Upper lobe of left lung (tissue), 6 donors: ENCODE measurements around the gene PSIP1. TPM values are rescaled to one million over a fixed set of nuclear protein-coding genes. Genes with fewer than 3 reads are reported as not detected.
A peak's percentile ranks its signal among the peaks of the same experiment; 100 is the strongest.
"Not testable (repeated sequence)": the region's sequence is repeated elsewhere in the genome, so short reads cannot be mapped to it uniquely, and the experiment has no call there.

Experiments used
- ATAC-seq, 2 donors: fragments of 200-7000 bp; cut with Tn5 transposase; one replicate each; pipeline ENCODE4 v1.9.1; 2022; ENCODE audit warnings: mild to moderate bottlenecking in 2 of 2, moderate library complexity in 2 of 2; ENCODE audit not compliant: low FRiP score in 2 of 2
- DNase-seq, 2 donors: peaks; one replicate each; pipeline ENCODE4 v3.0.0-alpha.2; 2019 to 2020
- H3K27ac ChIP-seq, 4 donors: fragments of 200-600 bp; sonication (generic); one replicate each; pipeline ENCODE4 v1.5.1; 2016 to 2019
- H3K27me3 ChIP-seq, 4 donors: fragments of 200-600 bp; sonication (generic); one replicate each; pipeline ENCODE4 v1.5.1; 2017 to 2019
- H3K36me3 ChIP-seq, 4 donors: fragments of 200-600 bp; sonication (generic); one replicate each; pipeline ENCODE4 v1.5.1; 2016 to 2019
- H3K4me1 ChIP-seq, 4 donors: fragments of 200-600 bp; sonication (generic); one replicate each; pipeline ENCODE4 v1.5.1; 2018 to 2019
- H3K4me3 ChIP-seq, 4 donors: fragments of 200-600 bp; sonication (generic); one replicate each; pipeline ENCODE4 v1.5.1; 2017 to 2019; ENCODE audit warnings: mild to moderate bottlenecking in 2 of 4, moderate library complexity in 1 of 4
- H3K9me3 ChIP-seq, 4 donors: fragments of 200-600 bp; sonication (generic); one replicate each; pipeline ENCODE4 v1.5.1; 2018 to 2019
- EP300 ChIP-seq, 4 donors: sonication (generic); formaldehyde crosslinking; IDR thresholded peaks; one replicate each; pipeline ENCODE4 v1.5.1; 2017; ENCODE audit warnings: antibody characterized with exemption in 4 of 4, control low read depth in 2 of 4
- POLR2A ChIP-seq, 4 donors: fragments of 450-650 bp; IDR thresholded peaks; one replicate each; pipeline ENCODE4 v1.5.1; 2016 to 2017; ENCODE audit warnings: antibody characterized with exemption in 4 of 4, mild to moderate bottlenecking in 2 of 4
- POLR2AphosphoS5 ChIP-seq, 2 donors: sonication (generic); formaldehyde crosslinking; IDR thresholded peaks; one replicate each; pipeline ENCODE4 v1.5.1; 2017; ENCODE audit warnings: antibody characterized with exemption in 2 of 2
- WGBS, 2 donors: methylation state at CpG; one replicate each; pipeline ENCODE4 v1.1.5; 2017 to 2018; 5-methylcytosine and 5-hydroxymethylcytosine counted together
- total RNA-seq, 6 donors: library from RNA; depleted of rRNA in 4 of 6; stranded (reverse); fragments of >200 nt in 4 of 6; gene quantifications; one replicate each; pipeline versions ENCODE4 v1.1.0 to v1.2.1, GENCODE V29; 2016 to 2021
- TF ChIP-seq, protein P1 (sequence below), 6 experiments: fragments of 450-650 bp in 4 of 6; fragments of 200-600 bp in 2 of 6; sonication (generic) in 2 of 6; IDR thresholded peaks; one replicate each; pipeline ENCODE4 v1.5.1; 2016 to 2019; ENCODE audit warnings: antibody characterized with exemption in 6 of 6
- donor health status: DM: no; HTN: no; CAD: no; lungs with moderate emphysema.
- donor health status: DM: no; HTN: yes; CAD: no; lungs with severe emphysema.

Gene PSIP1
- total RNA-seq, 6 donors from 2014 or later: 22.5 to 57.9 (median 27.8) TPM

DNA sequence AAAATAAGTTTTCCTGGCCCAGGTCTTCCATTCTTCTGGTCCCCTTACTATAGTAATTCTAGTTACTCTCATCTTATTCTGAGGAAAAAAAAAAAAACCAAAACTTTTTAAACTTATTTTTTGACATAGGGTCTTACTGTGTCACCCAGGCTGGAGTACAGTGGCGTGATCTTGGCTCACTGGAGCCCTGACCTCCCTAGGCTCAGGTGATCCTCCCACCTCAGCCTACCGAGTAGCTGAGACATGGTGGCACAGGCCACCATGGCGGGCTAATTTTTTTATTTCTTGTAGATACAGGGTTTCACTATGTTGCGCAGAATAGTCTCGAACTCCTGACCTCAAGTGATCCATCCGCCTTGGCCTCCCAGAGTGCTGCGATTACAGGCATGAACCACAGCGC is 49.7 kb downstream of the PSIP1 start:
- 96 to 97% methylated on average over 8 of the region's 8 CpGs for WGBS, 2 donors
- Histone ChIP-seq H3K9me3 (no peaks in the 10 kb centered on the region), H3K36me3 (peaks cover 14 to 94% (median 39%) of the 10 kb centered on the region in 4 donors), H3K4me1 (no peaks in the 10 kb centered on the region), H3K27ac (no peak overlapping the region), H3K27me3 (no peaks in the 10 kb centered on the region), H3K4me3 (no peak overlapping the region)
- DNase-seq (no peak), ATAC-seq (no peak)
- TF ChIP-seq POLR2AphosphoS5 (IDR thresholded peaks at IDR 0.05) (no peak), POLR2A (IDR thresholded peaks at IDR 0.05) (no peak), EP300 (IDR thresholded peaks at IDR 0.05) (no peak)
- TF ChIP-seq, protein P1, sequence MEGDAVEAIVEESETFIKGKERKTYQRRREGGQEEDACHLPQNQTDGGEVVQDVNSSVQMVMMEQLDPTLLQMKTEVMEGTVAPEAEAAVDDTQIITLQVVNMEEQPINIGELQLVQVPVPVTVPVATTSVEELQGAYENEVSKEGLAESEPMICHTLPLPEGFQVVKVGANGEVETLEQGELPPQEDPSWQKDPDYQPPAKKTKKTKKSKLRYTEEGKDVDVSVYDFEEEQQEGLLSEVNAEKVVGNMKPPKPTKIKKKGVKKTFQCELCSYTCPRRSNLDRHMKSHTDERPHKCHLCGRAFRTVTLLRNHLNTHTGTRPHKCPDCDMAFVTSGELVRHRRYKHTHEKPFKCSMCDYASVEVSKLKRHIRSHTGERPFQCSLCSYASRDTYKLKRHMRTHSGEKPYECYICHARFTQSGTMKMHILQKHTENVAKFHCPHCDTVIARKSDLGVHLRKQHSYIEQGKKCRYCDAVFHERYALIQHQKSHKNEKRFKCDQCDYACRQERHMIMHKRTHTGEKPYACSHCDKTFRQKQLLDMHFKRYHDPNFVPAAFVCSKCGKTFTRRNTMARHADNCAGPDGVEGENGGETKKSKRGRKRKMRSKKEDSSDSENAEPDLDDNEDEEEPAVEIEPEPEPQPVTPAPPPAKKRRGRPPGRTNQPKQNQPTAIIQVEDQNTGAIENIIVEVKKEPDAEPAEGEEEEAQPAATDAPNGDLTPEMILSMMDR (IDR thresholded peaks at IDR 0.05): no peak

DNA sequence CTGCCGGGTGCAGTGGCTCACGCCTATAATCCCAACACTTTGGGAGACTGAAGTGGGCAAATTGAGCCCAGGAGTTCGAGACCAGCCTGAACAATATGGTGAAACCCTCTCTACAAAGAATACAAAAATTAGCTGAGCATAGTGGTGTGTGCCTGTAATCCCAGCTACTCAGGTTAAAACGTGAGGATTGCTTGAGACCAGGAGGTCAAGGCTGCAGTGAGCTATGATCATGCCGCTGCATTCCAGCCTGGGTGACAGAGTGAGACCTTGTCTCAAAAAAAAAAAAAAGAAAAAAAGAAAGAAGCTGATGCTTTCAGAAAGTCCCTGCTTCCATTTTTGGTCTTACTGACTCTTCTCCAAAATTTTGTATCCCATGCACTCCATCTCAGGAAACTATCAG is 56.8 kb downstream of the PSIP1 start:
- no peaks in the 10 kb centered on the region for H3K4me1 ChIP-seq
- ATAC-seq: no peak
- WGBS, 2 donors: 91 to 93% methylated on average over 5 of the region's 5 CpGs
- no peak overlapping the region for H3K4me3 ChIP-seq
- no peaks in the 10 kb centered on the region for H3K9me3 ChIP-seq
- H3K36me3 ChIP-seq: peaks cover 11 to 85% (median 23%) of the 10 kb centered on the region in 4 donors
- TF ChIP-seq, protein P1 (IDR thresholded peaks at IDR 0.05): no peak
- no peak for TF ChIP-seq EP300 (IDR thresholded peaks at IDR 0.05)
- no peak overlapping the region for H3K27ac ChIP-seq
- H3K27me3 ChIP-seq: no peaks in the 10 kb centered on the region
- no peak for DNase-seq

DNA sequence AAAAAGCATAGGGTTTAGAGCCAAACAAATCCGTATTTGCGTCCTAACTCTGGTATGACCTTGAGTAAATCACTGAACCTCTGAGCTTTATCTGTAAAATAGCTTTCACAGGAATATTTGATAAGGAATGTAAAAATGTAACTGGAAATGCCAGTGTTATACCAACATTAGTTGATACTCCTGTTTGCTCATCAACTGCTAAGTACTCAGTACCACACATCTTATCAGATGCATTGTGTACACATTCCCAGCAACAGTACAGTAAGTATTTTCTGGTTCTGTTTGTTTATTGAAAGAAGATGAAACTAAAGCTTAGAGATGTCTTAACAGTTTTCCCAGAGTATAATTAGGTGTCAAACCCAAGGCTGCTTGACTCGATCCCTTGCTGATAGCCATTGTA is 66.6 kb downstream of the PSIP1 start:
- DNase-seq (no peak), ATAC-seq (no peak)
- Histone ChIP-seq H3K27ac (no peak overlapping the region), H3K36me3 (peaks cover 25 to 70% (median 50%) of the 10 kb centered on the region in 4 donors), H3K9me3 (no peaks in the 10 kb centered on the region), H3K4me1 (no peaks in the 10 kb centered on the region), H3K27me3 (no peaks in the 10 kb centered on the region), H3K4me3 (no peak overlapping the region)
- WGBS, 2 donors: 89 to 93% methylated on average over 3 of the region's 3 CpGs
- TF ChIP-seq EP300 (IDR thresholded peaks at IDR 0.05) (no peak), POLR2A (IDR thresholded peaks at IDR 0.05) (no peak), POLR2AphosphoS5 (IDR thresholded peaks at IDR 0.05) (no peak)
- TF ChIP-seq, protein P1 (IDR thresholded peaks at IDR 0.05): no peak

DNA sequence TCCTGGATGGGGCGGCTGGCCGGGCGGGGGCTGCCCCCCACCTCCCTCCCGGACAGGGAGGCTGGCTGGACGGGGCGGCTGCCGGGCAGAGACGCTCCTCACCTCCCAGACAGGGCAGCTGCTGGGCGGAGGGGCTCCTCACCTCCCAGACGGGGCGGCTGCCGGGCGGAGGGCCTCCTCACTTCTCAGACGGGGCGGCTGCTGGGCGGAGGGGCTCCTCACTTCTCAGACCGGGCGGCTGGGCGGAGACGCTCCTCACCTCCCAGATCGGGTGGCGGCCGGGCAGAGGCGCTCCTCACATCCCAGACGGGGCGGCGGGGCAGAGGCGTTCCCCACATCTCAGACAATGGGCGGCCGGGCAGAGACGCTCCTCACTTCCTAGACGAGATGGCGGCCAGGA is 68.5 kb downstream of the PSIP1 start:
- not testable (repeated sequence) for ATAC-seq, H3K4me3 ChIP-seq, H3K4me1 ChIP-seq, H3K9me3 ChIP-seq, H3K27ac ChIP-seq, H3K27me3 ChIP-seq
- WGBS, 2 donors: 98 to 100% methylated on average over 9 to 24 of the region's 33 CpGs
- DNase-seq: peak in 1 of 2 donors; percentile 73
- peaks cover 19 to 58% (median 35%) of the 10 kb centered on the region in 4 donors for H3K36me3 ChIP-seq

DNA sequence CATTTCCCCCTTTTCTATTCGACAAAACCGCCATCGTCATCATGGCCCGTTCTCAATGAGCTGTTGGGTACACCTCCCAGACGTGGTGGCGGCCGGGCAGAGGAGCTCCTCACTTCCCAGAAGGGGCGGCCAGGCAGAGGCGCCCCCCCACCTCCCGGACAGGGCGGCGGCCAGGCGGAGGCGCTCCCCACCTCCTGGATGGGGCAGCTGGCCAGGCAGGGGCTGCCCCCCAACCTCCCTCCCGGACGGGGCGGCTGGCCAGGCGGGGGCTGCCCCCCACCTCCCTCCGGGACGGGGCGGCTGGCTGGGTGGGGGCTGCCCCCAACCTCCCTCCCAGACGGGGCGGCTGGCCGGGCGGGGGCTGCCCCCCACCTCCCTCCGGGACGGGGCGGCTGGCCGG is 68.9 kb downstream of the PSIP1 start:
- H3K36me3 ChIP-seq: peaks cover 15 to 57% (median 31%) of the 10 kb centered on the region in 4 donors
- not testable (repeated sequence) for H3K4me3 ChIP-seq, H3K9me3 ChIP-seq, H3K4me1 ChIP-seq, ATAC-seq, H3K27me3 ChIP-seq, H3K27ac ChIP-seq
- peak in 1 of 2 donors; percentile 65 for DNase-seq
- WGBS, 2 donors: 99 to 100% methylated on average over 2 to 13 of the region's 29 CpGs

DNA sequence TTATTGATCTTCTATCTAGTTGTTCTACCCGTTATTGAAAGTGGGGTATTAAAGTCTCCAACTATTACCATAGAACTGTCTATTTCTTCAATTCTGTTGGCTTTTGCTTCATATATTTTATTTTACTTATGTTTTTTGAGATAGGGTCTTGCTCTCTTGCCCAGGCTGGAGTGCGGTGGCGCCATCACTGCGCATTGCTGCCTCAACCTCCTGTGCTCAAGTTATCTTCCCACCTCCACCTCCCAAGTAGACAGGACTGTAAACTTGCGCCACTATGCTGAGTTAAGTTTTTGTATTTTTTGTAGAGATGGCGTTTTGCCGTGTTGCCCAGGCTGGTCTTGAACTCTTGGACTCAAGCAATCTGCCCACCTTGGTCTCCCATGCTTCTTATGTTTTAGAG is 71.9 kb downstream of the PSIP1 start:
- Histone ChIP-seq H3K36me3 (peaks cover 3 to 49% (median 17%) of the 10 kb centered on the region in 4 donors), H3K27ac (no peak overlapping the region), H3K4me1 (peaks cover 0 to 8% (median 0%) of the 10 kb centered on the region in 4 donors), H3K4me3 (no peak overlapping the region), H3K9me3 (no peaks in the 10 kb centered on the region), H3K27me3 (no peaks in the 10 kb centered on the region)
- no peak for ATAC-seq
- no peak for DNase-seq
- 96 to 99% methylated on average over 7 of the region's 7 CpGs for WGBS, 2 donors
- TF ChIP-seq, protein P1 (IDR thresholded peaks at IDR 0.05): no peak
- TF ChIP-seq POLR2A (IDR thresholded peaks at IDR 0.05) (no peak), EP300 (IDR thresholded peaks at IDR 0.05) (no peak), POLR2AphosphoS5 (IDR thresholded peaks at IDR 0.05) (no peak)
